ENCODE results near the gene NEURL3. TPM values are rescaled to one million over a fixed set of nuclear protein-coding genes. Genes with fewer than 3 reads are reported as not detected.

The NEURL3 gene
- total and polyA plus RNA-seq, 2 donors (not counting 1 experiment from before 2014, with no cell fraction given), result not detected

- no peaks in the 10 kb centered on the region for H3K9me3 Mint-ChIP-seq (ENCODE audit: insufficient read depth)
- peak overlapping the region; percentile 68 for H3K27ac Mint-ChIP-seq
- intact Hi-C loops (cut with micrococcal nuclease), result loop anchor here (1.0 kb wide), 2 partner anchors 10 to 28 kb away; partner anchors contain the start of gene ARID5A
- peak overlapping the region; percentile 91 for H2AFZ ChIP-seq (ENCODE audit: insufficient read depth, low read depth, low read length, poor library complexity, severe bottlenecking)
- peak overlapping the region; percentile 75 for H3K4me3 Mint-ChIP-seq
- peak overlapping the region; percentile 81 for H3K4me2 ChIP-seq (replicated peaks; ENCODE audit: low read depth, low read length, poor library complexity, severe bottlenecking)
- H3K9me3 ChIP-seq (ENCODE audit: control extremely low read depth in 1 of 3, control insufficient read depth in 2 of 3, insufficient read depth in 1 of 3, low read length in 2 of 3), result no peaks in the 10 kb centered on the region
- H4K20me1 ChIP-seq (ENCODE audit: control insufficient read depth, insufficient read depth, low read length, poor library complexity, severe bottlenecking), result no peaks in the 10 kb centered on the region
- DNase-seq (no peak), ATAC-seq (ENCODE audit: low read depth) (no peak)
- H3K4me1 ChIP-seq (ENCODE audit: control insufficient read depth in 2 of 2, insufficient read depth in 2 of 2, low read length in 2 of 2), result peaks cover 18 to 40% of the 10 kb centered on the region in 2 donors
- TF ChIP-seq CTCF (IDR thresholded peaks at IDR 0.05) (no peak), EZH2 (IDR thresholded peaks at IDR 0.05; ENCODE audit: borderline replicate concordance, insufficient read depth, low read depth, low read length, poor library complexity, severe bottlenecking) (no peak)
- peaks cover 5% of the 10 kb centered on the region for H3K27me3 Mint-ChIP-seq
- H3K4me1 Mint-ChIP-seq, result peaks cover 41% of the 10 kb centered on the region
- 70% methylated on average over 23 of the region's 29 CpGs for WGBS (ENCODE audit: insufficient coverage)
- H3K36me3 ChIP-seq (replicated peaks in 1 of 2; ENCODE audit: control extremely low read depth in 1 of 2, control insufficient read depth in 1 of 2, extremely low read depth in 1 of 2, insufficient read depth in 2 of 2, low read length in 1 of 2), result no peaks in the 10 kb centered on the region
- H3K9ac ChIP-seq (ENCODE audit: low read length), result peak overlapping the region; percentile 75
- CTCF ChIA-PET, result interaction anchor here (0.5 to 9.1 kb wide), 10 partner anchors 9 to 388 kb away, joined by 3 to 84 read pairs (median 4); partner anchors contain the start of gene ASTL
- H3K27ac ChIP-seq (ENCODE audit: low read length in 2 of 2), result peak overlapping the region in 1 of 2 donors; percentile 60
- POLR2A ChIA-PET, result interaction anchor here (0.7 to 2.8 kb wide), 4 partner anchors 9 to 27 kb away, joined by 3 to 27 read pairs (median 7); partner anchors contain the start of gene ARID5A
- peaks cover 0 to 19% (median 0%) of the 10 kb centered on the region in 4 experiments for H3K27me3 ChIP-seq (replicated peaks in 1 of 4; ENCODE audit: control extremely low read depth in 1 of 4, control insufficient read depth in 3 of 4, insufficient read depth in 4 of 4, low read length in 3 of 4)
- no peaks in the 10 kb centered on the region for H3K79me2 ChIP-seq (ENCODE audit: control insufficient read depth, insufficient read depth, low read length)
- H3K4me3 ChIP-seq (ENCODE audit: control extremely low read depth in 1 of 5, extremely low read depth in 1 of 5, insufficient read depth in 1 of 5, low read depth in 2 of 5, low read length in 4 of 5), result peak overlapping the region; percentile 1 to 75 (median 64)
Measured at GRCh38 chr2:96526615-96527285, 21.6 kb upstream of the NEURL3 start.

DNA sequence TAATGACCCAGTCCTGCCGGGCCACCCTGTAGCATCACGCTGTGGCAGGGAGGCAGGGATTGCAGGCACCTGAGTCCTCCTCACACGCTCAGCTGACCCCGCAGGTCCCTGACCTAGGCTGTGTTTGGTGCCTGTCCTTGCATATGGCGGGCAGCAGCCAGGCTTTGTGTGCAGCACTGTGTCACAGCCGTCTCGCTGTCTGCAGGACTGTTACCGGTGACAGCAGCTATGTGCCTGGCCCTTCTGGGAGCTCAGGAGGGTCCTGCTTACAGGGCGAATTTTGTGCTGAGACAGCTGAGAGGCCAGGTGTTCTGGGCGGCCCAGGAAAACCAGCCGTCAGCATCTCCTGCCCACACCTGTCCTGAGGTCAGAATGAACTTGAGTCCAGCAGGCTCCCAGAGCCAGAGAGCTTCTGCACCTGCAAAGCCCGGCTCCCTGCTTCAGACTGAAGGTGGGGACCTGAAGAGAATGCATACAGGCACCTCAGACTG, 21.0 kb upstream of the NEURL3 start:
- ATAC-seq (ENCODE audit: low read depth) (no peak), DNase-seq (no peak)
- H3K27me3 Mint-ChIP-seq, result peaks cover 5% of the 10 kb centered on the region
- H3K4me1 Mint-ChIP-seq, result peaks cover 35% of the 10 kb centered on the region
- Histone ChIP-seq H3K9me3 (ENCODE audit: control extremely low read depth in 1 of 3, control insufficient read depth in 2 of 3, insufficient read depth in 1 of 3, low read length in 2 of 3) (no peaks in the 10 kb centered on the region), H3K79me2 (ENCODE audit: control insufficient read depth, insufficient read depth, low read length) (no peaks in the 10 kb centered on the region), H3K4me2 (replicated peaks; ENCODE audit: low read depth, low read length, poor library complexity, severe bottlenecking) (peak overlapping the region; percentile 81), H2AFZ (ENCODE audit: insufficient read depth, low read depth, low read length, poor library complexity, severe bottlenecking) (no peak overlapping the region), H3K4me3 (ENCODE audit: control extremely low read depth in 1 of 5, extremely low read depth in 1 of 5, insufficient read depth in 1 of 5, low read depth in 2 of 5, low read length in 4 of 5) (no peak overlapping the region), H3K27me3 (replicated peaks in 1 of 4; ENCODE audit: control extremely low read depth in 1 of 4, control insufficient read depth in 3 of 4, insufficient read depth in 4 of 4, low read length in 3 of 4) (peaks cover 0 to 19% (median 0%) of the 10 kb centered on the region in 4 experiments), H4K20me1 (ENCODE audit: control insufficient read depth, insufficient read depth, low read length, poor library complexity, severe bottlenecking) (no peaks in the 10 kb centered on the region), H3K36me3 (replicated peaks in 1 of 2; ENCODE audit: control extremely low read depth in 1 of 2, control insufficient read depth in 1 of 2, extremely low read depth in 1 of 2, insufficient read depth in 2 of 2, low read length in 1 of 2) (no peaks in the 10 kb centered on the region), H3K9ac (ENCODE audit: low read length) (no peak overlapping the region), H3K27ac (ENCODE audit: low read length in 2 of 2) (no peak overlapping the region), H3K4me1 (ENCODE audit: control insufficient read depth in 2 of 2, insufficient read depth in 2 of 2, low read length in 2 of 2) (peaks cover 12 to 34% of the 10 kb centered on the region in 2 donors)
- intact Hi-C loops (cut with micrococcal nuclease), result no loop called here
- no peak for TF ChIP-seq CTCF (IDR thresholded peaks at IDR 0.05)
- no peak for TF ChIP-seq EZH2 (IDR thresholded peaks at IDR 0.05; ENCODE audit: borderline replicate concordance, insufficient read depth, low read depth, low read length, poor library complexity, severe bottlenecking)
- no peaks in the 10 kb centered on the region for H3K9me3 Mint-ChIP-seq (ENCODE audit: insufficient read depth)
- WGBS (ENCODE audit: insufficient coverage), result 87% methylated on average over 10 of the region's 12 CpGs
- ChIA-PET CTCF (interaction anchor here (1.1 to 9.1 kb wide), 6 partner anchors 9 to 388 kb away, joined by 3 to 84 read pairs (median 12); partner anchors contain the start of gene ASTL), POLR2A (interaction anchor here (1.8 to 2.8 kb wide), 2 partner anchors 10 to 12 kb away, joined by 10 to 27 read pairs; partner anchors contain the start of gene ARID5A)
- H3K27ac Mint-ChIP-seq, result no peak overlapping the region
- H3K4me3 Mint-ChIP-seq, result no peak overlapping the region

All from B cell (primary cell).